Stimulated activated CD8-positive, alpha-beta memory T cell treated with anti-CD3 and anti-CD28 coated beads, Interleukin-15, amount 100 ng/mL, for 4 hours (primary cell): ENCODE data around the gene TMBIM1.
A peak's percentile ranks its signal among the peaks of the same experiment; 100 is the strongest.
"Not testable (repeated sequence)": the region's sequence is repeated elsewhere in the genome, so short reads cannot be mapped to it uniquely, and the experiment has no call there.

Experiments
- DNase-seq, 2 donors: peaks; one replicate each; pipeline ENCODE4 v3.0.0-alpha.2; 2020; ENCODE audit warnings: low read depth in 2 of 2

TMBIM1 gene

DNA sequence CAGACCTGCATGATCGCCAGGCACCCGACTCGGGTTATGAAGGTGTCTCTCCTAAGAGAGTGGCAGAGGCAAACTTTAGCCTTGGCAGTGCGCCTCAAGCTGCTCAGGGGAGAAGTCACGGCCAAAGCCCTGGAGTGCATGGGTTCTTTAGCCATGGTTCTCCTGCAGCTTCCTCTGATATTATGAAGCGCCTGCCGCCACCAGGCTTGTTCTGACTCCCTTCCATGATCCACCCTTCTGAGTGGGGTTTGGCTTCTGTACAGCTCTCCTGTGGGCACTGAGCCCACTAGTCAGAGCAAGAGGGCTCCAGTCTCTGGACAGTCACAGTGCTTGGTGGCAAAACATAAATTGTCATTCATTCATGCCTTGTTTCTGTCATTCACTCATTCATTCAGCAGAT lies 25.9 kb upstream of the TMBIM1 start:
- no peak for DNase-seq

GRCh38 chr2:218317835-218318234 lies 25.5 kb upstream of the TMBIM1 start:
- DNase-seq = no peak

DNA sequence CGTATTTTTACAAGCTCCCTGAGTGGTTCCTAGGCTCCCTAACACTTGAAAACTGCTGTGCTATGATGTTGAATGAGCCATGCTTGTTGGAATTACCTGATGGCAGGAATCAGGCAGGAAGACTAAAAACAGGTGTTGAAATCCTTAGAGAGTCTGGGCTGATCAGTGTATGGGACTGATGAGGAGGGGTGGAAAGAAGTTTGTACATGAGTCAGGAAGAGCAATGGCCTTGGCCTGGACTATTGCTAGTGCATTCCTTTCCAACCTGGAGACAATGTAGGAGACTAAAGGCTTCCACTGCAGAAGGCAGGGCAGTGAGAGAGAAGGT lies 25.0 kb upstream of the TMBIM1 start:
- DNase-seq = no peak

DNA sequence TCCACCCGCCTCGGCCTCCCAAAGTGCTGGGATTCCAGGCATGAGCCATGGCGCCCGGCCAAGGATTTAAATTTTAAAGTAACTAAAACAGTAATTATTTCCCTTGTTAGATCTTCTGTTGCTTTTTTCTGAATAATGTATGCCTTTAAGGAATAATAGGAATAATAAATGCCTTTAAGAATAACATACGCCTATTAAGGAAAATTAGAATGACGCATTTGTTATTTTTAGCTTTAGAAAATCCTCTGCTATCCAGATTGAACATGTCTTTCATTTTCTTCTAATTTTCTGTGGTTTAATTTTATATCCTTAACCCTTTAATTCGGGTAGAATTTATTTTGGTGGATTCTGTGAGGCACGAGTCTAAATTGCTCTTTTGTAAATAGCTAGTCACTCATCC lies 23.1 kb upstream of the TMBIM1 start:
- no peak for DNase-seq

GRCh38 chr2:218314764-218315163 lies 22.5 kb upstream of the TMBIM1 start:
- not testable (repeated sequence) for DNase-seq

- no peak for DNase-seq
Measured at GRCh38 chr2:218313356-218313755, 21.1 kb upstream of the TMBIM1 start.

DNA sequence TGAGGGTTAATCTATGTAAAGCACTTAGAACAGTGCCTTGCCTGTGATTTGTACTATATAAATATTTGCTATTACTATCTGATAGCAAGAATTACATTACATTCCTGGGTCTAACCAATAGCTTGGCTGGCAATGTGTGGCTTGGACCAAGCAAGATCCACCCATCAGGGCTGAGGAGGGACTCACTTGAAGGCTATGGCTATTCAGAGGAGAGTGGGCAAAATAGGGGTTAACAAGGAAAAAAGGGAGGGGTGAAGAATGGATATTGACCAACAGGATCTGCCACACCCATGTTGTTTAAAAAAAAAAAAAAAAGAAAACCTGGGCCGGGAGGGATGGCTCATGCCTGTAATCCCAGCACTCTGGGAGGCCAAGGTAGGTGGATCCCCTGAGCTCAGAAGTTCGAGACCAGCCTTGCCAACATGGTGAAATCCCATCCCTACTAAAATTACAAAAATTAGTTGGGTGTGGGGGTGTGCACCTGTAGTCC lies 20.0 kb upstream of the TMBIM1 start:
- DNase-seq = no peak

DNA sequence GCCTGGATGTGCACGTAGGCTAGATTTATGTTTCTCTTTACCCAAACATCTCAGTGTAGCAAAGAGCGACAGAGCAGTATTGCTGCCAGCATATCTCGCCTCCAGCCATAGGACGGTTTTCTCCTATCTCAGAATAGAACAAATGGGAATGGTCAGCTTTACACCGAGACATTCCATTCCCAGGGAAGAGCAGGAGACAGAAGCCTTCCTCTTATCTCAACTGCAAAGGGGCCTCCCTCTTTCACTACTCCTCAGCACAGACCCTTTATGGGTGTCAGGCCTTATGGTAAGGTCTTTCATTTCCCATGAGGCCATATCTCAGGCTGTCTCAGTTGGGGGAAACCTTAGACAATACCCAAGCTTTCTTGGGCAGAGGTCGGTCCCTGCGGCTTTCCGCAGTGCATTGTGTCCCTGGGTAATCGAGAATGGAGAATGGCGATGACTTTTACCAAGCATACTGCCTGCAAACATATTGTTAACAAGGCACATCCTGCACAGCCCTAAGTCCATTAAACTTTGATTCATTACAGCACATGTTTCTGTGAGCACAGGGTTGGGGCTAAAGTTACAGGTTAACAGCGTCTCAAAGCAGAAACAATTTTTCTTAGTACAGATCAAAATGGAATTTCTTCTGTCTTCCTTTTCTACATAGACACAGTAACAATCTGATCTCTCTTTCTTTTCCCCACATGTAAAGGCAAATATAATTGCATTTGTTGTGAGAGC lies 19.4 kb upstream of the TMBIM1 start:
- not testable (repeated sequence) for DNase-seq

- no peak for DNase-seq
Measured at GRCh38 chr2:218310853-218311540, 18.7 kb upstream of the TMBIM1 start.

GRCh38 chr2:218307415-218308090 lies 15.2 kb upstream of the TMBIM1 start:
- no peak for DNase-seq

GRCh38 chr2:218306184-218306920 lies 14.0 kb upstream of the TMBIM1 start:
- DNase-seq = no peak

DNA sequence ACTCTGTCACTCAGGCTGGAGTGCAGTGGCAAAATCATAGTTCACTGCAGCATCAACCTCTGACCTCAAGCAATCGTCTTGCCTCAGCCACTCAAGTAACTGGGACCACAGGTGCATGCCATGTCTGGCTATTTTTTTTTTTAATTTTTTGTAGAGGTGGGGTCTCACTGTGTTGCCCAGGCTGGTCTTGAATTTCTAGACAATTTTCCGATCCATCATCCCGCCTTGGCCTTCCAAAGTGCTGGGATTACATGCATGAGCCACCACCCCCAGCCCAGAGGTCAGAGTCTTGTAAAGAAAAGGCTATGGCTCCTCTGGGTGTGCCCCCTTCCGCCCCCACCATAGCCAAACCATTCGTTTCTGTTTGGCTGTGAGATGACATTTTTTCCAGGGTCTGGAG lies 13.1 kb upstream of the TMBIM1 start:
- no peak for DNase-seq

- DNase-seq = peak; percentile 50 to 70
Measured at GRCh38 chr2:218301176-218301819, 9.0 kb upstream of the TMBIM1 start.

GRCh38 chr2:218300141-218300540 lies 7.8 kb upstream of the TMBIM1 start:
- no peak for DNase-seq

GRCh38 chr2:218298314-218298875 lies 6.1 kb upstream of the TMBIM1 start:
- no peak for DNase-seq

DNA sequence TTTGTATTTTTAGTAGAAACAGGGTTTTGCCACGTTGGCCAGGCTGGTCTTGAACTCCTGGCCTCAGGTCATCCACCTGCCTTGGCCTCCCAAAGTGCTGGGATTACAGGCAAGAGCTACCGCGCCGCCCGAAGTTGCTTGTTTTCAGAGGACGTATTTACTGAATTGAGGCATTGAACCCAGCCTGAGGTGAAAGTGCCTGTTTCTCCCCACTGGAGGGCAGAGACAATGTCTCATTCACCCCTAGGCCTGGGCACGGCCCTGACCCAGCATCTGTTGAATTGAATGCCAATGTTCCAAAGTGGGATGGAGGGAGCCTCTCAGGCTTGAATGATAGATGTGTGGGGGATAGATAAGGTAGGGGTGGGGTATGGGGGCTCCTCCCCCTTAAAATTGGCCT lies 4.5 kb upstream of the TMBIM1 start:
- no peak for DNase-seq

DNA sequence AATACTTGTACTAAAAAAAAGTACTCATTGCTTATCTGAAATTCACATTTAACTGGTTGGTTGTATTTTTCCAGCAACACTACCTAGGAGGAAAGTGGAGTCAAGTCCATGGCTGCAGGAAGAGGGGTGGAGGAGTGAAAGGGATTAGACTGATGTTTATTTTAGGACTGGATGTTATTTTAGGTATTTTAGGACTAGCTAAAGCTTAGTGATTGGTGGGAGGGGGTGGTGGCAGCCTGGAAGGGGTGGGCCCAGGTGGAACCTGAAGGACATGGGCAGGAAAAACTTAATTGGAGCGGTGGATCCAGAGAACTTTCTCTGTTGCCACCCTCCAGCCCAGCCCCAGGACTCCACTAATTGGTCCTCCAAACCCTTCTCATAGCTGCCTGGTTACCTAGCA lies 3.9 kb upstream of the TMBIM1 start:
- DNase-seq = no peak

DNA sequence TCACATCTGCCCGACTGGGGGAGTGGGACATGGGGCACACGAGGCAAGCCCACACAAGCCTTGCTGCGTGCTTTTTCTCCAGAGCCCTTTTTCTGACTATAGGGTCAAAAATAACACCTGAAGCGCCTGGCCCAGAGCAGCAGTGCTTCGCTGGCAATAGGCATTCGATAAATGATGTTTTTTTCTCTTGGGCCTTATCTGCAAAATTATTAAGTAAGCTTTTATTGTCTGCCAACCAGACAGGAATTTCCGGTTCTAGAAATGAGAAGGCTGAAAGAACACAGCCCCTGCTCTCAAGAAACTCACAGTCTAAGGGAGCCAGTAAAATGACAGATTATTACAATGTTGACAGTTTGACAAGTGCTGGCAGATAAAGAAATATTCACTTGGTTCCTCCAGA lies 2.7 kb upstream of the TMBIM1 start:
- DNase-seq = no peak

DNA sequence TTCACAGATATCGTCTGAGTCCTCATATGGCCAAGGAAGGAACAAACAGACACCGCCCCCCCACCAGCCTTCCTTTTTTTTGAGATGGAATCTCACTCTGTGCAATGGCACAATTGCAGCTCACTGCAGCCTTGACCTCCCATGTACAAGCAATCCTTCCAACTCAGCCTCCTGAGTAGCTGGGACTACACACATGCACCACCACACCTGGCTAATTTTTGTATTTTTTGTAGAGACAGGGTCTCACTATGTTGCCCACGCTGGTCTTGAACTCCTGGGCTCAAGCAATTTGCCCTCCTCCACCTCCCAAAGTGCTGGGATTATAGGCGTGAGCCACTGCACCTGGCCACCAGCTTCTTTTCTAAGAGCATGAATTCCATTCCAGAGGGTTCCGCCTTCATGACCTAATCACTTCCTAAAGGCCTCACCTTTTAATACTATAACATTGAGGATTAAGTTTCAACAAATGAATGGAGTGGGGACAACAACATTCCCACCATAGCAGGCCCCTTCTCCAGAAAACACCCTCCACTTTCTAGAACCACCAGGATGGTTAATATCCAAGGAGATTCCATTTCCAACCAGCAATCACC lies 2.2 kb upstream of the TMBIM1 start:
- DNase-seq = no peak

GRCh38 chr2:218293715-218294429 lies 1.6 kb upstream of the TMBIM1 start:
- no peak for DNase-seq
